Liver (tissue), 3 donors: ENCODE measurements around the gene RGPD6.
"Not testable (repeated sequence)": the region's sequence is repeated elsewhere in the genome, so short reads cannot be mapped to it uniquely, and the experiment has no call there.

Experiments
- CTCF ChIP-seq: fragments of 150-350 bp; IDR thresholded peaks from 2 replicates; pipeline ENCODE4 v1.5.1; 2017; ENCODE audit warnings: improper control_type of control experiment, low read depth, low read length; ENCODE audit not compliant: missing input control
- EGR1 ChIP-seq, 2 donors: IDR thresholded peaks; 2 replicates each; pipeline ENCODE4 v1.6.1; 2016 to 2018; ENCODE audit warnings: antibody characterized with exemption in 2 of 2, low read depth in 2 of 2
- MAX ChIP-seq: IDR thresholded peaks from 2 replicates; pipeline ENCODE4 v1.6.1; 2016; ENCODE audit warnings: antibody characterized with exemption
- REST ChIP-seq: IDR thresholded peaks from 2 replicates; pipeline ENCODE4 v1.6.1; 2016; ENCODE audit warnings: antibody characterized with exemption, mild to moderate bottlenecking
- RXRA ChIP-seq, 2 donors: IDR thresholded peaks; 2 replicates each; pipeline ENCODE4 v1.6.1; 2017 to 2018; ENCODE audit warnings: antibody characterized with exemption in 2 of 2, mild to moderate bottlenecking in 1 of 2
- TAF1 ChIP-seq: conservative IDR thresholded peaks from 2 replicates; pipeline ENCODE4 v1.6.1; 2016; ENCODE audit warnings: antibody characterized with exemption, mild to moderate bottlenecking
- donor health status: healthy.
- donor health status: healthy.

DNA sequence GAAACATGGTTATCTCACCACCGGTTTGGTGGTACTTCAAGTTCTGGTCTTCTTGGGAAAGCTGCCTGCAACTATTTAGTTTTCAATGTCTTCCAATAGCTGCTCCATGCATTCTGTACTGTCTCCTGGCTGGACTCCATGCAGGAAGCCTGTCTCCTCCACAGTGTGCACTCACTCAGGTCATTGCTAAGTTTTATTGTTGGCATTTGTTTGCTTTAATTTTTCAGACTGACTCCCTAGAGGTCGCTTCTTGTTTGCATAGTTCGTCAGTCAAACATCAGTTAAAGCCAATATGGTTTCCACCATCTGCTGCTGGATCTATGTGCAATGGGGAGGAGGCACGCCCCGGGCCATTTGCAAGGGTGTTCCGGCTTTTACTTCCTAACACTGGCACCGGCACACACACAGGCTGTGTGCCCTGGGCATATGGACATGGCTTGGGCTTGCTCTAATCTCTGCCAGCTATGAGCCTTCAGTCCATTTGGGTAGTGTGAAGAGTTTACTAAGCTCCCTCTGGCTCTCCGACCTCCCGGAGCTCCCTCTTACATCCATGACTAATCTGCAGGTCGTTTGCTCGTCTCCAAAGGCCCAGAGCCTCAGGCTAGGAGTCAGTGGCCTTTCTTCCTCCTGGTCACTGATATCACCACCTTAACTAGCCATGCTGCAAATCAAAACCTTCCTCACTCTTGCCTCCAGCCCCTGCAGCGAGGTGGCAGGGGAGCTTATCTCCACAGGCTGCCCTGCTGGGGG is 2.4 kb upstream of the RGPD6 start:
- TF ChIP-seq CTCF; MAX; REST; TAF1; RXRA (IDR thresholded peaks at IDR 0.05); EGR1 (IDR thresholded peaks at IDR 0.05; ENCODE audit: low read depth in 2 of 2): not testable (repeated sequence)
